ENCODE measurements around the gene CPSF3. TPM values are rescaled to one million over a fixed set of nuclear protein-coding genes. Genes with fewer than 3 reads are reported as not detected.

Gene CPSF3
- total and polyA plus RNA-seq, 9 of the 15 experiments (the other 6 are each of a cell fraction or from before 2014, with no cell fraction given), result 54.2 to 151 (median 94.5) TPM

DNA sequence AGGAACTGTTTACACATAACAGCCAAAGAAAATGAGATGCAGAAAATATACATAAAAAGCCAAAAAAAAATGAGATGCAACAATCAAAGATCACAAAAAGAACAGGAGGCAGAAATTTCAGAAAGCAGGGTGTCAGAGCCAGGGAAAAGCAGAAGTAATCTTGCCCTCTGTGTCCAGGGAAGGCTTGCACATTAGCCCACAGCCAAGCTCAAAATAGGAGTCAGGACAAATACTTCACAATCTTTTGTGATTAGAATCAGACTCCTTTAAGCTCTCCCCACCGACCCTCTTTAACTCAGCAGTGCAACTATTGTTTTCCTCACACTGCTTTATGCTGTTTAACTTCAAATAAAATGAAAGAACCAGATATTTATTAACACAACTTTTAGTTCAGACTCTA lies 85.5 kb downstream of the CPSF3 start:
- TF ChIP-seq ZNF609 (CRISPR knock-in tag; IDR thresholded peaks at IDR 0.05; ENCODE audit: borderline replicate concordance), result no peak
- TF ChIP-seq, protein P1, sequence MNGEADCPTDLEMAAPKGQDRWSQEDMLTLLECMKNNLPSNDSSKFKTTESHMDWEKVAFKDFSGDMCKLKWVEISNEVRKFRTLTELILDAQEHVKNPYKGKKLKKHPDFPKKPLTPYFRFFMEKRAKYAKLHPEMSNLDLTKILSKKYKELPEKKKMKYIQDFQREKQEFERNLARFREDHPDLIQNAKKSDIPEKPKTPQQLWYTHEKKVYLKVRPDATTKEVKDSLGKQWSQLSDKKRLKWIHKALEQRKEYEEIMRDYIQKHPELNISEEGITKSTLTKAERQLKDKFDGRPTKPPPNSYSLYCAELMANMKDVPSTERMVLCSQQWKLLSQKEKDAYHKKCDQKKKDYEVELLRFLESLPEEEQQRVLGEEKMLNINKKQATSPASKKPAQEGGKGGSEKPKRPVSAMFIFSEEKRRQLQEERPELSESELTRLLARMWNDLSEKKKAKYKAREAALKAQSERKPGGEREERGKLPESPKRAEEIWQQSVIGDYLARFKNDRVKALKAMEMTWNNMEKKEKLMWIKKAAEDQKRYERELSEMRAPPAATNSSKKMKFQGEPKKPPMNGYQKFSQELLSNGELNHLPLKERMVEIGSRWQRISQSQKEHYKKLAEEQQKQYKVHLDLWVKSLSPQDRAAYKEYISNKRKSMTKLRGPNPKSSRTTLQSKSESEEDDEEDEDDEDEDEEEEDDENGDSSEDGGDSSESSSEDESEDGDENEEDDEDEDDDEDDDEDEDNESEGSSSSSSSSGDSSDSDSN (IDR thresholded peaks at IDR 0.05; ENCODE audit: borderline replicate concordance in 1 of 2, low read depth in 2 of 2, low read length in 2 of 2), result no peak
- TF ChIP-seq SIN3B (IDR thresholded peaks at IDR 0.05; ENCODE audit: low read depth), result no peak
- TF ChIP-seq ZNF174 (CRISPR knock-in tag; IDR thresholded peaks at IDR 0.05), result no peak
- TF ChIP-seq, protein P2, sequence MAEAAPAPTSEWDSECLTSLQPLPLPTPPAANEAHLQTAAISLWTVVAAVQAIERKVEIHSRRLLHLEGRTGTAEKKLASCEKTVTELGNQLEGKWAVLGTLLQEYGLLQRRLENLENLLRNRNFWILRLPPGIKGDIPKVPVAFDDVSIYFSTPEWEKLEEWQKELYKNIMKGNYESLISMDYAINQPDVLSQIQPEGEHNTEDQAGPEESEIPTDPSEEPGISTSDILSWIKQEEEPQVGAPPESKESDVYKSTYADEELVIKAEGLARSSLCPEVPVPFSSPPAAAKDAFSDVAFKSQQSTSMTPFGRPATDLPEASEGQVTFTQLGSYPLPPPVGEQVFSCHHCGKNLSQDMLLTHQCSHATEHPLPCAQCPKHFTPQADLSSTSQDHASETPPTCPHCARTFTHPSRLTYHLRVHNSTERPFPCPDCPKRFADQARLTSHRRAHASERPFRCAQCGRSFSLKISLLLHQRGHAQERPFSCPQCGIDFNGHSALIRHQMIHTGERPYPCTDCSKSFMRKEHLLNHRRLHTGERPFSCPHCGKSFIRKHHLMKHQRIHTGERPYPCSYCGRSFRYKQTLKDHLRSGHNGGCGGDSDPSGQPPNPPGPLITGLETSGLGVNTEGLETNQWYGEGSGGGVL (CRISPR knock-in tag; IDR thresholded peaks at IDR 0.05), result no peak
- no peak for TF ChIP-seq MXD1 (CRISPR knock-in tag; IDR thresholded peaks at IDR 0.05; ENCODE audit: borderline replicate concordance, poor library complexity, severe bottlenecking)
- no peak for TF ChIP-seq ZBTB9 (CRISPR knock-in tag; IDR thresholded peaks at IDR 0.05)
- no peak for TF ChIP-seq BRF1 (IDR thresholded peaks at IDR 0.05; ENCODE audit: borderline replicate concordance, extremely low read depth, insufficient read length)
- TF ChIP-seq KDM2B (CRISPR knock-in tag; IDR thresholded peaks at IDR 0.05), result no peak
- no peak for TF ChIP-seq MYNN (IDR thresholded peaks at IDR 0.05)
- TF ChIP-seq MYNN (CRISPR knock-in tag; IDR thresholded peaks at IDR 0.05), result no peak
- TF ChIP-seq BDP1 (IDR thresholded peaks at IDR 0.05; ENCODE audit: insufficient read depth, insufficient read length), result no peak
- H3K27me3 ChIP-seq (ENCODE audit: control insufficient read depth in 2 of 2, insufficient read depth in 2 of 2, low read length in 2 of 2), result no peaks in the 10 kb centered on the region
- H3K4me2 ChIP-seq (ENCODE audit: insufficient read depth, low read length), result no peak overlapping the region
- no peak overlapping the region for H3K4me3 ChIP-seq
- no peaks in the 10 kb centered on the region for H4K20me1 ChIP-seq (replicated peaks; ENCODE audit: control insufficient read depth, insufficient read depth, low read length)
- no peaks in the 10 kb centered on the region for H3K9me1 ChIP-seq (ENCODE audit: control insufficient read depth, insufficient read depth, low read length)
- ChIA-PET CTCF (ENCODE audit: low intra/inter-chr PET ratio) (no interaction called here), POLR2A (no interaction called here)
- H3K27ac ChIP-seq (ENCODE audit: extremely low read depth, low read depth, low read length), result no peak overlapping the region
- no peaks in the 10 kb centered on the region for H3K79me2 ChIP-seq (ENCODE audit: control insufficient read depth, insufficient read depth, low read length)
- H3K9ac ChIP-seq (ENCODE audit: insufficient read depth in 1 of 2, low read depth in 2 of 2, low read length in 2 of 2), result no peak overlapping the region
- WGBS (ENCODE audit: insufficient coverage, low coverage, missing lambda C conversion rate), result 24% methylated on average over 1 of the region's 1 CpG
- H3K4me1 ChIP-seq (replicated peaks in 1 of 2; ENCODE audit: control insufficient read depth in 2 of 2, insufficient read depth in 2 of 2, low read length in 2 of 2), result no peaks in the 10 kb centered on the region
- DNase-seq (ENCODE audit: extremely low read depth in 1 of 4, low spot score in 3 of 4), result no peak
- no peak for FAIRE-seq
- H2AFZ ChIP-seq (ENCODE audit: low read depth, low read length), result no peak overlapping the region
- H3K36me3 ChIP-seq (ENCODE audit: control insufficient read depth, insufficient read depth, low read length), result peaks cover 51% of the 10 kb centered on the region
- intact Hi-C loops (cut with micrococcal nuclease), result no loop called here
- no TSS peak for BruUV-seq (replicated peaks)
- no peaks in the 10 kb centered on the region for H3K9me3 ChIP-seq (replicated peaks; ENCODE audit: control insufficient read depth, insufficient read depth, low read depth, low read length)
- in situ Hi-C loops (cut with MboI), result no loop called here
- no peak for ATAC-seq
